ENCODE data around the gene GSE1.

GSE1 gene

DNA sequence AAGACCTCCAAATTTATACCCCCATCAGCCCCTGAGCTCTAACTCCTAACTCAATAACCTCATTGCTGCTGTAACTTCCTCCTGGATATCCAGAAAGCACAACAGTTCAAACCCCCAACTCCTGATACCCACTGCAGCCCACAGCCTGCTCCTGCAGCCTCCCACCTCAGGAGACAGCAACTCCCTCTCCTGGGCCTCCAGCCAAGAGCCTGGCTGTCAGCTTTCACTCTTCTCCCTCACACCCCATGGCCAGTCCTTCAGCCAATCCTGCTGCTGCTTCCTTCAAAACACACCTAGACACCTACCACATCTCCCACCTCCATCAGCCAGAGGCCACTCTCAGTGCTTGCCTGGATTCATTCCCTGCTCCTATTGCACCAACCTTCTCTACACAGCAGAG lies 70.2 kb downstream of the GSE1 start:
- no peaks in the 10 kb centered on the region for H3K9me2 ChIP-seq (replicated peaks; ENCODE audit: control insufficient read depth, low read length)
- H3K4me3 ChIP-seq (ENCODE audit: low read length) = no peak overlapping the region
- H3F3A ChIP-seq (ENCODE audit: control insufficient read depth, insufficient read depth) = peaks cover 24% of the 10 kb centered on the region
- TF ChIP-seq EZH2phosphoT487 (IDR thresholded peaks at IDR 0.05; ENCODE audit: borderline replicate concordance, low read length) = no peak
- TF ChIP-seq, protein P1, sequence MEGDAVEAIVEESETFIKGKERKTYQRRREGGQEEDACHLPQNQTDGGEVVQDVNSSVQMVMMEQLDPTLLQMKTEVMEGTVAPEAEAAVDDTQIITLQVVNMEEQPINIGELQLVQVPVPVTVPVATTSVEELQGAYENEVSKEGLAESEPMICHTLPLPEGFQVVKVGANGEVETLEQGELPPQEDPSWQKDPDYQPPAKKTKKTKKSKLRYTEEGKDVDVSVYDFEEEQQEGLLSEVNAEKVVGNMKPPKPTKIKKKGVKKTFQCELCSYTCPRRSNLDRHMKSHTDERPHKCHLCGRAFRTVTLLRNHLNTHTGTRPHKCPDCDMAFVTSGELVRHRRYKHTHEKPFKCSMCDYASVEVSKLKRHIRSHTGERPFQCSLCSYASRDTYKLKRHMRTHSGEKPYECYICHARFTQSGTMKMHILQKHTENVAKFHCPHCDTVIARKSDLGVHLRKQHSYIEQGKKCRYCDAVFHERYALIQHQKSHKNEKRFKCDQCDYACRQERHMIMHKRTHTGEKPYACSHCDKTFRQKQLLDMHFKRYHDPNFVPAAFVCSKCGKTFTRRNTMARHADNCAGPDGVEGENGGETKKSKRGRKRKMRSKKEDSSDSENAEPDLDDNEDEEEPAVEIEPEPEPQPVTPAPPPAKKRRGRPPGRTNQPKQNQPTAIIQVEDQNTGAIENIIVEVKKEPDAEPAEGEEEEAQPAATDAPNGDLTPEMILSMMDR (IDR thresholded peaks at IDR 0.05; ENCODE audit: low read depth, low read length, poor library complexity, severe bottlenecking) = no peak
- H3K36me3 ChIP-seq (ENCODE audit: control insufficient read depth, low read length) = peaks cover 93% of the 10 kb centered on the region
- no peak overlapping the region for H3K4me2 ChIP-seq (ENCODE audit: low read length)
- peaks cover 70% of the 10 kb centered on the region for H3K79me2 ChIP-seq (ENCODE audit: control insufficient read depth, low read length)
- H3K4me1 ChIP-seq (ENCODE audit: control insufficient read depth, low read length) = peaks cover 38% of the 10 kb centered on the region
- H3K27ac ChIP-seq (ENCODE audit: low read depth, low read length) = no peak overlapping the region
- H4K20me1 ChIP-seq (ENCODE audit: control insufficient read depth, insufficient read depth, low read depth, low read length) = peaks cover 23% of the 10 kb centered on the region
- H3K27me3 ChIP-seq (ENCODE audit: control insufficient read depth, low read length) = no peaks in the 10 kb centered on the region
- H3K9me3 ChIP-seq (ENCODE audit: control insufficient read depth, insufficient read depth, low read length) = no peaks in the 10 kb centered on the region

DNA sequence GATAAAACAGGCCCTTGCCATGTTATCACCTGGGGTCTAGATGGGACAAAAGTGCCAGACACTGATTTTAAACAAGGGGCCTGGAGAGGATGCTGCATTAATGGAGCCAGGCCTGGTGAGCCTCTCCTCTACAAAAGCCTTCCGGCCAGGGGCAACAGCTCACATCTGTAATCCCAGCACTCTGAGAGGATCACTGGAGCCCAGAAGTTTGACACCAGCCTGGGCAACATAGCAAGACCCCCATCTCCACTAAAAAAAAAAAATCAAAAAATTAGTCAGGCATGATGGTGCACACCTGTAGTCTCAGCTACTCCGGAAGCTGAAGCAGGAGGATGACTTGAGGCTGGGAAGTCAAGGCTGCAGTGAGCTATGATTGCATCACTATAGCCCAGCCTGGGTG lies 72.1 kb downstream of the GSE1 start:
- H3K27me3 ChIP-seq (ENCODE audit: control insufficient read depth, low read length) = peaks cover 5% of the 10 kb centered on the region; the same call in 1 of the 2 replicates
- H3K4me2 ChIP-seq (ENCODE audit: low read length) = peak overlapping the region; percentile 93
- peaks cover 72% of the 10 kb centered on the region for H3K79me2 ChIP-seq (ENCODE audit: control insufficient read depth, low read length)
- TF ChIP-seq EZH2phosphoT487 (IDR thresholded peaks at IDR 0.05; ENCODE audit: borderline replicate concordance, low read length) = no peak
- TF ChIP-seq, protein P1 (IDR thresholded peaks at IDR 0.05; ENCODE audit: low read depth, low read length, poor library complexity, severe bottlenecking) = no peak
- H3K4me3 ChIP-seq (ENCODE audit: low read length) = 0 out of 2 replicates have a peak overlapping the region, but pooled peaks have one; percentile 15
- peaks cover 76% of the 10 kb centered on the region for H3K36me3 ChIP-seq (ENCODE audit: control insufficient read depth, low read length)
- H3F3A ChIP-seq (ENCODE audit: control insufficient read depth, insufficient read depth) = peaks cover 24% of the 10 kb centered on the region
- peak overlapping the region; percentile 90 for H3K27ac ChIP-seq (ENCODE audit: low read depth, low read length)
- no peaks in the 10 kb centered on the region for H3K9me3 ChIP-seq (ENCODE audit: control insufficient read depth, insufficient read depth, low read length)
- H4K20me1 ChIP-seq (ENCODE audit: control insufficient read depth, insufficient read depth, low read depth, low read length) = peaks cover 23% of the 10 kb centered on the region
- peaks cover 44% of the 10 kb centered on the region for H3K4me1 ChIP-seq (ENCODE audit: control insufficient read depth, low read length)
- H3K9me2 ChIP-seq (replicated peaks; ENCODE audit: control insufficient read depth, low read length) = no peaks in the 10 kb centered on the region

DNA sequence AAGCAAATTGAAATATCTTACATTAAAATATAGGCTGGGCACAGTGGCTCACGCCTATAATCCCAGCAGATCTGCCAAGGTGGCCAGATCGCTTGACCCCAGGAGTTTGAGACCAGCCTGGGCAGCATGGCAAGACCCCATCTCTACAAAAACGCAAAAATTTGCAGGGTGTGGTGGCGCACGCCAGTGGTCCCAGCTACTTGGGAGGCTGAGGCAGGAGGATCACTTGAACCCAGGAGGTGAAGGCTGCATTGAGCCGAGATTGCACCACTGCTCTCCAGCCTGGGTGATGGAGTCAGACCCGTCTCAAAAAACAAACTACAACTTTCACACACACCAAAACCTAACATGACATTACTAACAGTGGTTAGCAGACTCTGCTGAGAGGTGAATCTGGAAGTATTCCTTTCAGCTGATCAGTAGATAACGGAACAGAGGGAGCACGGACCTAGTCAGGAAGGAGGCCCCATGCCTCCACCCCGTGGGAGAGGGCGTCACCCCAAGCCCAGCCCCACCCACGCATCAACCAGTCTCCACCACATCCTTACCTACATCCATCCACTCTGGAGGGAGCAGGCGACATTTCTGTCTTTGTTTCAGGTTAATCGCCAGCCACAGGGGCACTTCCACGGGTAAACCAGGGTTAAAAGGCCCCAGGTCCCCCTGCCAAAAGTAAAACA lies 73.9 kb downstream of the GSE1 start:
- Histone ChIP-seq H3K4me3 (ENCODE audit: low read length) (peak overlapping the region; percentile 98), H3K36me3 (ENCODE audit: control insufficient read depth, low read length) (peaks cover 59% of the 10 kb centered on the region), H3K4me2 (ENCODE audit: low read length) (peak overlapping the region; percentile 93), H3K27me3 (ENCODE audit: control insufficient read depth, low read length) (peaks cover 13% of the 10 kb centered on the region), H4K20me1 (ENCODE audit: control insufficient read depth, insufficient read depth, low read depth, low read length) (peaks cover 16% of the 10 kb centered on the region; the same call in 1 of the 2 replicates), H3K27ac (ENCODE audit: low read depth, low read length) (peak overlapping the region; percentile 90), H3K4me1 (ENCODE audit: control insufficient read depth, low read length) (peaks cover 44% of the 10 kb centered on the region), H3K79me2 (ENCODE audit: control insufficient read depth, low read length) (peaks cover 66% of the 10 kb centered on the region), H3K9me3 (ENCODE audit: control insufficient read depth, insufficient read depth, low read length) (no peaks in the 10 kb centered on the region), H3F3A (ENCODE audit: control insufficient read depth, insufficient read depth) (peaks cover 21% of the 10 kb centered on the region), H3K9me2 (replicated peaks; ENCODE audit: control insufficient read depth, low read length) (no peaks in the 10 kb centered on the region)
- TF ChIP-seq EZH2phosphoT487 (IDR thresholded peaks at IDR 0.05; ENCODE audit: borderline replicate concordance, low read length) = no peak
- TF ChIP-seq, protein P1 (IDR thresholded peaks at IDR 0.05; ENCODE audit: low read depth, low read length, poor library complexity, severe bottlenecking) = no peak

All from DOHH2 (cell line).